ENCODE data around the gene LONRF2. TPM values are rescaled to one million over a fixed set of nuclear protein-coding genes. Genes with fewer than 3 reads are reported as not detected.
"Not testable (repeated sequence)": the region's sequence is repeated elsewhere in the genome, so short reads cannot be mapped to it uniquely, and the experiment has no call there.

The LONRF2 gene
- total RNA-seq, 4 donors from 2014 or later: 2.3 to 4.8 (median 2.6) TPM

DNA sequence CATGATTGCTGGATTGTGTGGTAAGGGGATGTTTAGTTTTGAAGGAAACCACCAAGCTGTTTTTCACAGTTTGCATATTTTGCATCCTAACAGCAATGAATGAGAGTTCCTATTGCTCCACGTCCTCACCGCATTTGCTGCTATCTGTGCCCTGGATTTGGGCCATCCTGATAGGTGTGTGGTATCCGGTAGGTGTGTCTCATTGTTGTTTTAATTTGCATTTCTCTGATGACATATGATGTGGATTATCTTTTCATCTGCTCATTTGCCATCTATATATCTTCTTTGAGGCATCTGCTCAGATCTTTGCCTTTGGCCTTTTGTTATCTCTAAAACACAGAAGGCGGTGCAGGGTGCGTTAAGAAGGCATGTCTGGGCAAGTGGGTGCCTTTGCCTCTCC is 73.3 kb downstream of the LONRF2 start:
- Histone ChIP-seq H3K4me1 (no peaks in the 10 kb centered on the region), H3K9me3 (no peaks in the 10 kb centered on the region), H3K4me3 (no peak overlapping the region), H3K27ac (no peak overlapping the region), H3K36me3 (no peaks in the 10 kb centered on the region), H3K27me3 (no peaks in the 10 kb centered on the region)
- no peak for DNase-seq
- no peak for TF ChIP-seq POLR2AphosphoS5 (IDR thresholded peaks at IDR 0.05)
- TF ChIP-seq POLR2A (IDR thresholded peaks at IDR 0.05): no peak
- no peak for TF ChIP-seq EP300 (IDR thresholded peaks at IDR 0.05; ENCODE audit: low read depth)
- TF ChIP-seq, protein P1, sequence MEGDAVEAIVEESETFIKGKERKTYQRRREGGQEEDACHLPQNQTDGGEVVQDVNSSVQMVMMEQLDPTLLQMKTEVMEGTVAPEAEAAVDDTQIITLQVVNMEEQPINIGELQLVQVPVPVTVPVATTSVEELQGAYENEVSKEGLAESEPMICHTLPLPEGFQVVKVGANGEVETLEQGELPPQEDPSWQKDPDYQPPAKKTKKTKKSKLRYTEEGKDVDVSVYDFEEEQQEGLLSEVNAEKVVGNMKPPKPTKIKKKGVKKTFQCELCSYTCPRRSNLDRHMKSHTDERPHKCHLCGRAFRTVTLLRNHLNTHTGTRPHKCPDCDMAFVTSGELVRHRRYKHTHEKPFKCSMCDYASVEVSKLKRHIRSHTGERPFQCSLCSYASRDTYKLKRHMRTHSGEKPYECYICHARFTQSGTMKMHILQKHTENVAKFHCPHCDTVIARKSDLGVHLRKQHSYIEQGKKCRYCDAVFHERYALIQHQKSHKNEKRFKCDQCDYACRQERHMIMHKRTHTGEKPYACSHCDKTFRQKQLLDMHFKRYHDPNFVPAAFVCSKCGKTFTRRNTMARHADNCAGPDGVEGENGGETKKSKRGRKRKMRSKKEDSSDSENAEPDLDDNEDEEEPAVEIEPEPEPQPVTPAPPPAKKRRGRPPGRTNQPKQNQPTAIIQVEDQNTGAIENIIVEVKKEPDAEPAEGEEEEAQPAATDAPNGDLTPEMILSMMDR (IDR thresholded peaks at IDR 0.05): no peak
- in situ Hi-C loops (cut with MboI; ENCODE audit: low pct_ligation_motif_present in 1 of 4, low pct_unique_long_range_greater_than_20kb in 1 of 4, low sequenced_read_pairs in 3 of 4) (loop anchor here in 2 of 4 donors (10.0 to 25.0 kb wide), 2 partner anchors 437 to 694 kb away; no protein-coding TSS in a partner anchor), intact Hi-C loops (cut with DNase I; ENCODE audit: low total_unique reads) (no loop called here)
- WGBS, 2 donors (ENCODE audit: low coverage in 1 of 2): 81 to 82% methylated on average over 3 to 5 of the region's 5 CpGs

DNA sequence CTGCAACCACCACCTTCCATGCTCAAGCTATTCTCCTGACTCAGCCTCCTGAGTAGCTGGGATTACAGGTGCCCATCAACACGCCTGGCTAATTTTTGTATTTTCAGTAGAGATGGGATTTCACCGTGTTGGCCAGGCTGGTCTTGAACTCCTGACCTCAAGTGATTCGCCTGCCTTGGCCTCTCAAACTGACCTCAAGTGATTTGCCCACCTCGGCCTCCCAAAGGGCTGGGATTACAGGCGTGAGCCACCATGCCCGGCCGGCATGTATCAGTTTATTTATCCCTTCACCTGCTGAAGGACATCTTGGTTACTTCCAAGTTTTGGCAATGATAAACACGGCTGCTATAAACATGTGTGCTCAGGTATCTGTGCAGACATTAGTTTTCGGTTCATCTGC is 73.7 kb downstream of the LONRF2 start:
- H3K4me3 ChIP-seq; H3K36me3 ChIP-seq; H3K27me3 ChIP-seq; H3K9me3 ChIP-seq; DNase-seq; intact Hi-C loops (cut with DNase I; ENCODE audit: low total_unique reads); H3K4me1 ChIP-seq; H3K27ac ChIP-seq: not testable (repeated sequence)
- 94% methylated on average over 9 of the region's 9 CpGs; no CpG with 5 or more reads in 1 of the 2 donors for WGBS, 2 donors (ENCODE audit: low coverage in 1 of 2)
- in situ Hi-C loops (cut with MboI; ENCODE audit: low pct_ligation_motif_present in 1 of 4, low pct_unique_long_range_greater_than_20kb in 1 of 4, low sequenced_read_pairs in 3 of 4): loop anchor here in 2 of 4 donors (10.0 to 25.0 kb wide), 2 partner anchors 436 to 694 kb away; no protein-coding TSS in a partner anchor

DNA sequence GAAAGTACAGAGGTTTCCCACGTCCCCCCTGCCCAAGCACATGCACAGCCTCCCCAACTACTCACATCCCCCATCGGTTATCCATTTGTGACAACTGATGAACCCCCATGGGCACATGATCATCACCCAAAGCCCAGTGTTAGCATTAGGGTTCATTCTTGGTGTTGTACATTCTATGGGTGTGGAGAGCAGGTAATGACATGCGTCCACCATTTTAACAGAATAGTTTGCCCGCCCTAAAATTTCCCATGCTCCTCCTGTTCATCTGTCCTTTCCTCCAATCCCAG is 74.3 kb downstream of the LONRF2 start:
- TF ChIP-seq EP300 (IDR thresholded peaks at IDR 0.05; ENCODE audit: low read depth) (no peak), POLR2A (IDR thresholded peaks at IDR 0.05) (no peak), POLR2AphosphoS5 (IDR thresholded peaks at IDR 0.05) (no peak)
- TF ChIP-seq, protein P1 (IDR thresholded peaks at IDR 0.05): no peak

DNA sequence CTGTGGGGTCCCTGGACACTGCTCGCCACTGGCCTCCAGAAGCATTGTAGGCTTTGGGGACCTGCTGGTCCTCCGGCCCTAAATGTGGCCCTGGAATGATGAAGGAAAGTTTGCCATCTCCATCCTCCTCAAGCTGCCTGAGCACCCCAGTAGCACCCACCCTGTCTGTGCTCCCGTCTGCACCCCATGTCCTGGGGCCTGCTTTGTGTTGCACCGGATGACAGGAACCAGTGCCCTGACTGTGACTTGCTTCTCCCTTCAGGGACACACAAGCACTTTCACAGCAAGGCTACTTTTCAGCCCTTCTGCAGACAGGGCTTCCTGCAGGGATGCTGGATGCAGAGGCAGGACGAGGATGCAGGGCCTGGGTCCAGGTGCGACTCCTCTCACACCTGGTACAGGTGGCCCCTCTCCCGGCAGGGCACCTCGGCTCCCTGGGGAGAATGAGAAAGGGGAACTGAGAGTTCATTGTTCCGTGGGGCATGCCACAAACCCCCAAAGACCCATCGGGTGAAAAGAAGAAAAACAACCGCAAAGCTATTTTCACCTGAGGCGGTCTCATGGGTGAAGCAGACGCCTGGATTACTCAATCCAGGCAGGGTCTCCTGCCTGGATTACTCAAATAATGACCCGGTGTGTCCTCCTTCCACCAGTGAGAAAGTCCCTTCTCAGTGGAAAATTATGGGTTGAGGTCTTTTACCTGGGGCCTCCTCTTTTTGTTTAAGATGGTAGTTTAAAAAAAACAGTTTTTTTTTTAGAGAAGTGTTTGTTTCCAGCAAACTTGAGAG is 74.9 kb downstream of the LONRF2 start:
- Histone ChIP-seq H3K9me3 (no peaks in the 10 kb centered on the region), H3K36me3 (no peaks in the 10 kb centered on the region), H3K27ac (no peak overlapping the region), H3K27me3 (no peaks in the 10 kb centered on the region), H3K4me3 (no peak overlapping the region), H3K4me1 (peaks cover 0 to 2% (median 0%) of the 10 kb centered on the region in 4 donors)
- 62 to 74% methylated on average over 8 to 14 of the region's 14 CpGs for WGBS, 2 donors (ENCODE audit: low coverage in 1 of 2)
- TF ChIP-seq POLR2A (IDR thresholded peaks at IDR 0.05) (no peak), EP300 (IDR thresholded peaks at IDR 0.05; ENCODE audit: low read depth) (no peak), POLR2AphosphoS5 (IDR thresholded peaks at IDR 0.05) (no peak)
- TF ChIP-seq, protein P1 (IDR thresholded peaks at IDR 0.05): no peak
- intact Hi-C loops (cut with DNase I; ENCODE audit: low total_unique reads): no loop called here
- no peak for DNase-seq
- in situ Hi-C loops (cut with MboI; ENCODE audit: low pct_ligation_motif_present in 1 of 4, low pct_unique_long_range_greater_than_20kb in 1 of 4, low sequenced_read_pairs in 3 of 4): loop anchor here in 2 of 4 donors (10.0 to 25.0 kb wide), 2 partner anchors 435 to 693 kb away; no protein-coding TSS in a partner anchor

More for the DNA sequence above, 74.3 kb downstream of the LONRF2 start:
- in situ Hi-C loops (cut with MboI; ENCODE audit: low pct_ligation_motif_present in 1 of 4, low pct_unique_long_range_greater_than_20kb in 1 of 4, low sequenced_read_pairs in 3 of 4) (loop anchor here in 2 of 4 donors (10.0 to 25.0 kb wide), 2 partner anchors 436 to 693 kb away; no protein-coding TSS in a partner anchor), intact Hi-C loops (cut with DNase I; ENCODE audit: low total_unique reads) (no loop called here)
- Histone ChIP-seq H3K27me3 (no peaks in the 10 kb centered on the region), H3K9me3 (no peaks in the 10 kb centered on the region), H3K4me3 (no peak overlapping the region), H3K27ac (no peak overlapping the region), H3K4me1 (no peaks in the 10 kb centered on the region), H3K36me3 (no peaks in the 10 kb centered on the region)
- no peak for DNase-seq
- 60 to 69% methylated on average over 1 to 4 of the region's 4 CpGs for WGBS, 2 donors (ENCODE audit: low coverage in 1 of 2)

Measured in transverse colon (tissue), 4 donors.